B cell (primary cell): ENCODE data around the gene FOXM1.

Experiments used
- EZH2 ChIP-seq: IDR thresholded peaks from 2 replicates; pipeline ENCODE4 v1.6.1; 2012; ENCODE audit warnings: borderline replicate concordance, low read depth, mild to moderate bottlenecking, moderate library complexity, low read length; ENCODE audit not compliant: insufficient read depth, poor library complexity, severe bottlenecking
- TF ChIP-seq, protein P1 (sequence below): fragments of 200-600 bp; IDR thresholded peaks from one replicate; pipeline ENCODE4 v1.8.0; 2022; ENCODE audit warnings: antibody characterized with exemption, mild to moderate bottlenecking

- TF ChIP-seq, protein P1, sequence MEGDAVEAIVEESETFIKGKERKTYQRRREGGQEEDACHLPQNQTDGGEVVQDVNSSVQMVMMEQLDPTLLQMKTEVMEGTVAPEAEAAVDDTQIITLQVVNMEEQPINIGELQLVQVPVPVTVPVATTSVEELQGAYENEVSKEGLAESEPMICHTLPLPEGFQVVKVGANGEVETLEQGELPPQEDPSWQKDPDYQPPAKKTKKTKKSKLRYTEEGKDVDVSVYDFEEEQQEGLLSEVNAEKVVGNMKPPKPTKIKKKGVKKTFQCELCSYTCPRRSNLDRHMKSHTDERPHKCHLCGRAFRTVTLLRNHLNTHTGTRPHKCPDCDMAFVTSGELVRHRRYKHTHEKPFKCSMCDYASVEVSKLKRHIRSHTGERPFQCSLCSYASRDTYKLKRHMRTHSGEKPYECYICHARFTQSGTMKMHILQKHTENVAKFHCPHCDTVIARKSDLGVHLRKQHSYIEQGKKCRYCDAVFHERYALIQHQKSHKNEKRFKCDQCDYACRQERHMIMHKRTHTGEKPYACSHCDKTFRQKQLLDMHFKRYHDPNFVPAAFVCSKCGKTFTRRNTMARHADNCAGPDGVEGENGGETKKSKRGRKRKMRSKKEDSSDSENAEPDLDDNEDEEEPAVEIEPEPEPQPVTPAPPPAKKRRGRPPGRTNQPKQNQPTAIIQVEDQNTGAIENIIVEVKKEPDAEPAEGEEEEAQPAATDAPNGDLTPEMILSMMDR: no peak
- no peak for TF ChIP-seq EZH2
Observed at GRCh38 chr12:2890001-2890387, 13.0 kb upstream of the FOXM1 start.
